GM04504 (cell line): Measurements from ENCODE around the gene IMMP2L.

Experiments used
- DNase-seq: peaks from one replicate; pipeline ENCODE4 v3.0.0-alpha.2; 2012; ENCODE audit warnings: low read depth

Gene IMMP2L

DNA sequence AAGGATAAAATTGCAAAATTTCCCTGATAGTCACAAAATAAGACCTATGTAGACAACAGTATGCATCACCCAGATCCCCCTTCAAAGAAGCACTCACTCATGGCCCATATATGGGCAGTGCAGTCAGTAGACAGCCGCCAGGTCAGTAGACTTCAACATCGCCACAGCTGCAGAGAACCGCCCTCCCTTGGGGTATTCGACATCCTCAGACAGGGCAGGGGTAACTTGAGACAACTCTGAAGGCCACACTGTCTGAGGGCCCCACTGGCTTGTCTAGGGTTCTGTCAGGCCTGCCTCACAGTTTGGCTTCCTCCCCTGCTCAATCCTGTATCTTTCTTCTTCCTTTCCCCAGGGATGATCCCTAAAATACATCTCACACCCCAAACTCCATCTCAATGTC is 172.3 kb downstream of the IMMP2L start:
- DNase-seq = no peak

DNA sequence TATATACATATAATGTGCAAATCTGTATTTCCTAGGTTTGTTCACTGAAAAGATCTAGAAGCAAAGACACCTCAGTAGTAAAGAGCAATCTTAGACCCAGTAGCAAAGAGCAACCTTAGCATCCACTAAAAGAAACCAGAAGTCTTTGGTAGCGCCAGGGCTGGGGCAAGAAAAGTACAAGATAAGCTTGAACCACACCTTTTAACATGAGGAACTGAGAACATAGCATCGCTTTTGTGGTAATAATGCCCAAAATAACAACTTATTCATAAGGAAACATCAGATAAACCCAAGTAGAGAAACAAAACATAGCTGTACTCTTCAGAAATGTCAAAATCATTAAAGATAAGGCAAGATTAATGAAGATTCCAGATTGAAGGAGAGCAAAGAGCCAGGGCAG is 173.4 kb downstream of the IMMP2L start:
- no peak for DNase-seq

DNA sequence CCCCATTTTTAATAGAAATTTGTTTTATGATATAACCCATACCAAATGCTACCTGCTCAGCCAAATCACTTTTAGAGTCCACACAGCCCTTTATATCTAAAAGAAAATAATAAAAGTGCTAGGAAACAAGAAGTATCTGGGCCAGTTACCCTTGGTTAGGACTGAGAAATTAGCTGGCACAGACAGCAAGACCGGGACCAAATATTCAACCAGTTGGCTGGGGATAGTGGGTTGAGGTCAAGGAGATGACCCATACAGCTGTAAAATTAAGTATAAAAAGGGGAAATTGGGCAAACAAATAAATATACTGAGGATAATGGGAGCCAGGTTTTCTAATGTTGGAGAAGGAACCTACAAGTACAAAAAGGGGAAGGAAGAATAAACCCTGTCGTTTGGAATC is 174.3 kb downstream of the IMMP2L start:
- no peak for DNase-seq

DNA sequence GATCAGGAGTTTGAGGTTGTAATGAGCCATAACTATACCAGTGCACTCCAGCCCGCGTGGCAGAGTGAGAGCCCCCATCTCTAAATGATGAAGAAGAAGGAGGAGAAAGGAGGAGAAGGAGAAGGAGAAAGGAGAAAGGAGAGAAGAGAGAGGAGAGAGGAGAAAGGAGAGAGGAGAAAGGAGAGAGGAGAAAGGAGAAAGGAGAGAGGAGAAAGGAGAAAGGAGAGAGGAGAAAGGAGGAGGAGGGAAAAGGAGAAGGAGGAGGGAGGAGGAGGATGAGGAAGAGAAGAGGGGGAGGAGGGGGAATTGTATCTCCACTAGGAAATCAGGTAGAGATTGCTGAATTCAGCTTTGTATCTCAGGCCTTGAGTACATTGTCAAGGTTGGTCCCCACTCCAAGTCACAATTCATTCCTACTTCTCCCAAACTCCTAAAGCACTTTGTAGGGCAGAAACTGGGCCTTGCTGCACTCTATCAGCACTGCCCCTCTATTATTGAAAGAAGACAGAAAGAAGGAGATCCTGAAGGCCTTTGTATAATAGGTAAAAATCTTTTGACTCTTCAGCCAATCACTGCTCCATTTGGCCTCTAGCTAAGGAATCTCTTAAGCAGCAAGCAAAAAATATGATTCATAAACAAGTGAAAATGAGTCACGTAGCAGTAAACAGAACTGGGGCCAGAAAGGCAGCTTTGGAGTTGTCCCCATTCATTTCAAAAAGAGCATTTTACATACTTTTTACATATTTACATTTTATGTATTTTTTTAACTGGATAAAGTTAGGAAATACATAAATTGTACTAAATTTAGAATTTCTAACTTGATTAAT is 178.0 kb downstream of the IMMP2L start:
- DNase-seq = no peak

- DNase-seq = no peak
Measured at GRCh38 chr7:111383133-111383532, 179.2 kb downstream of the IMMP2L start.

- no peak for DNase-seq
Measured at GRCh38 chr7:111381590-111381989, 180.7 kb downstream of the IMMP2L start.

DNA sequence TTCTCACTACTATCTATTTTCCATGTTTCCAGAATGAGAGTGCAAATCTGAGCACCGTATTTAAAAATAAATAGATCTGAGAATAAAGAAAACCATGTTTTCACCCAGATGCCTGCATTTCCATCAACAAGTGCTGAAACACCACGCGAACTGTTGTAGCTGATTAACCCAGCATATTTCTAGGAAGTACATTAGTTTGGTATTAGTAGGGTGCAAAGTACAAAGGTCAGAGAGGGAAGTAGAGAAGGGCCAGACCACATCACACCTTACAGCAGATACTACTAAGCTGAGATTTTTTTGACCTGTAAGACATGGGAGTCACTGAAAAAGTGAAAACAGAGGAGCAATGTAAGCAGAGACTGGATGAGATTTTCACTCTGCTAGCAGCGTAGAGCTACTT is 181.3 kb downstream of the IMMP2L start:
- no peak for DNase-seq

- no peak for DNase-seq
Measured at GRCh38 chr7:111374027-111374426, 188.3 kb downstream of the IMMP2L start.

- no peak for DNase-seq
Measured at GRCh38 chr7:111371437-111371836, 190.9 kb downstream of the IMMP2L start.

- no peak for DNase-seq
Measured at GRCh38 chr7:111370002-111370401, 192.3 kb downstream of the IMMP2L start.

- no peak for DNase-seq
Measured at GRCh38 chr7:111368381-111369065, 193.8 kb downstream of the IMMP2L start.

DNA sequence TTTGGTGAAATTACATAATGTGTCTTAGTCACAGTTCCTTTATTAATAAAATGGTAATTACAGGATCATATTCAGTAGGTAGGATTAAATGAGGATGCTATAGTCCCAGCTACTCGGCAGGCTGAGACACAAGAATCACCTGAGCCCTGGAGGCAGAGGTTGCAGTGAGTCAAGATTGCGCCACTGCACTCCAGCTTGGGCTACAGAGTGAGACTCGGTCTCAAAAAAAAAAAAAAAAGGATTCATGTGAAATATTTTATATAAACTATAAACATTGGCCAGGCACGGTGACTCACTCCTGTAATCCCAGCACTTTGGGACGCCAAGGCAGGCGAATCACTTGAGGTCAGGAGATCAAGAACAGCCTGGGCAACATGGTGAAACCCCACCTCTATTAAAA is 197.9 kb downstream of the IMMP2L start:
- DNase-seq = no peak

DNA sequence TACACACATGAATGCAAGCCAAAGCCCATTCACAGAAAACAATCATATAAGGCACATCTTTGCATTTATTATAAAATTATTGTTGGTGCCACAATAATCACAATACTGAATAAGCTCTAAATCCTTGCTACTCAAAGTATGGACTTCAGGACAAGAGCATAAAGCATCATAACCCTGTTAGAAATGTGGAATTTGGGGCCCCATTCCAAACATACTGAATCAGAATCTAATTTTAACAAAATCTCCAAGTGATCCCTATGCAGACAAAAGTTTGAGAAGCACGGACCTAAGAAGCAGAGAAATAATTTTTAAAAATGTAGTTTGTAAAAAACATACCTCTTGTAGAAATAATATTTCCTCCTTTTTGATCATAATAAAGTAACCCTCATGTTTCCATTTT is 199.2 kb downstream of the IMMP2L start:
- DNase-seq = no peak

- no peak for DNase-seq
Measured at GRCh38 chr7:111362506-111363054, 199.7 kb downstream of the IMMP2L start.

GRCh38 chr7:111358915-111359314 is 203.4 kb downstream of the IMMP2L start:
- DNase-seq = no peak

DNA sequence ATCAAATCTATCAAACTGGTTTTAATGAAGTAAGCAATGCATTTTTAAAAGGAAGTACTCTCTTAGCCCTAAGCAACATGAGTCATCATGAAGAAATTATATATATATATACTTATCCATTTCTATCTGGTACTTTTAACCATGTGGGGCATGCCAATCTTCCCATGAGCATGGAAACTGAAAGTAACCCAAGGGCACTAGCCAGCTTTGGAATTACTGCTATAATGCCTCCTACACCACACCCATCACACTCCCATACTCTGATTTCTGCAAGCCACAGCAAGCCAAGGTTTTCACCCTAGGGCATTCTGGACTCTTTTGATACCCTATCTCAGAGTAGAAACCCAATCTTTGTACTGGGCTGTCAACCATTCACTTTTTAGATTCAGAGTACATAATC is 204.6 kb downstream of the IMMP2L start:
- DNase-seq = no peak

GRCh38 chr7:111356941-111357340 is 205.4 kb downstream of the IMMP2L start:
- no peak for DNase-seq

GRCh38 chr7:111352319-111352718 is 210.0 kb downstream of the IMMP2L start:
- DNase-seq = no peak

GRCh38 chr7:111346219-111346618 is 216.1 kb downstream of the IMMP2L start:
- no peak for DNase-seq

DNA sequence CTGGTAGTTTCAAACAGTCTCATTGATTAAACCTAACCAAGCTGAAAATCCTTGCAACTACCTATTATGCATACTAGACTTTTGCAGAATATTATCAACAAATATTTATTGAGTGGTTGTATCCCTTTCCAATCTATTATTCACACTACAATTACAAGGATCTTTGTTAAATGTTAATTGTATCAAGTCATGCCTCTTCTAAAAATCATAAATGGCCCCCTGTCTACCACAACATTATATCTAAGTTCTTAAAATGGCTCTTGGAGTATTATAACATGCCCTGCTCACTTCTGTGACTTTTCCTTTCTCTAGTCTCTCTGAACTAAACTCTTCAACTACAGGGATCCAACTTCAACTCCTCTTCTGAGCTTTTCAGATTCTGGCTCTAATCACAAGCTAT is 219.3 kb downstream of the IMMP2L start:
- no peak for DNase-seq

- no peak for DNase-seq
Measured at GRCh38 chr7:111339006-111339405, 223.3 kb downstream of the IMMP2L start.

- no peak for DNase-seq
Measured at GRCh38 chr7:111333010-111333409, 229.3 kb downstream of the IMMP2L start.

GRCh38 chr7:111330235-111330523 is 232.1 kb downstream of the IMMP2L start:
- no peak for DNase-seq
